ENCODE data around the gene BRD7. TPM values are rescaled to one million over a fixed set of nuclear protein-coding genes. Genes with fewer than 3 reads are reported as not detected.

Gene BRD7
- total RNA-seq, 1 donor from 2014 or later, result 80.8 TPM

DNA sequence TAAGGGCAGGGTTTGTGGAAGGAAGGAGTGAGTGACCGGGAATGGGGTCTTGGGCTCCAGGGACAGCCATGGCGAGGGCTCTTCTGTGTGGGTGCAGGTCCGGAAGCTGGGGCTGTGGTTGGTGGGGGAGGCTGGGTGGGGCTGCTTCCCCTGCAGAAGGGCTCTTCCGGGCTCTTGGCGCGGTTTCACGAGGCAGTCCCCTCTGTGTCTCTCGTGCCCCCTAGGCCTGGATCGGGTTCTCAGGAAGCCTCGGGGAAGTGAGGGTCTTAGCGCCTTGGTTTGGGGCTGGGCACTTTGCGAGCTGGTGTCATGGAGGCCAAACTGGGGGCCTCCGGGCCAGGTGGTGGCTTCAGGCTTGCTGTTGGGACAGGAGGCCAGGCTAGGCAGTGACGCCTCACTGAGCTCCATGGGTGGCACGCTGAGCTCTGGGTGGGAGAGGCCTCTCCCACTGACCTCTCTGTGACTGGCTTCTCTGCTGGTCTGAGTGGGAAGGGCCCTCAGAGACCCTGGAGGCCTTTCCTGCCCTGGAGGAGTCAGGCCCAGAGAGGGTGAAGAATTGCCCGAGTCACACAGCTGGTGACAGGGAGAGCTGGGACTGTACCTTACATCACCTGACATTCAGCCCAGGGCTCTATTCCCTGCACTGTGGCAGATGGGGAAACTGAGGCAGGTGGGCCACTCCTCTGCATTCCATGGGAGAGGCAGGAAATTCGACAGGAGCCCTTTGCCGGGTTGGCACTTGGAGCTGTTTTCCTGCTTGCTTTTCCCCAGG lies 94.3 kb downstream of the BRD7 start:
- TF ChIP-seq, protein P1, sequence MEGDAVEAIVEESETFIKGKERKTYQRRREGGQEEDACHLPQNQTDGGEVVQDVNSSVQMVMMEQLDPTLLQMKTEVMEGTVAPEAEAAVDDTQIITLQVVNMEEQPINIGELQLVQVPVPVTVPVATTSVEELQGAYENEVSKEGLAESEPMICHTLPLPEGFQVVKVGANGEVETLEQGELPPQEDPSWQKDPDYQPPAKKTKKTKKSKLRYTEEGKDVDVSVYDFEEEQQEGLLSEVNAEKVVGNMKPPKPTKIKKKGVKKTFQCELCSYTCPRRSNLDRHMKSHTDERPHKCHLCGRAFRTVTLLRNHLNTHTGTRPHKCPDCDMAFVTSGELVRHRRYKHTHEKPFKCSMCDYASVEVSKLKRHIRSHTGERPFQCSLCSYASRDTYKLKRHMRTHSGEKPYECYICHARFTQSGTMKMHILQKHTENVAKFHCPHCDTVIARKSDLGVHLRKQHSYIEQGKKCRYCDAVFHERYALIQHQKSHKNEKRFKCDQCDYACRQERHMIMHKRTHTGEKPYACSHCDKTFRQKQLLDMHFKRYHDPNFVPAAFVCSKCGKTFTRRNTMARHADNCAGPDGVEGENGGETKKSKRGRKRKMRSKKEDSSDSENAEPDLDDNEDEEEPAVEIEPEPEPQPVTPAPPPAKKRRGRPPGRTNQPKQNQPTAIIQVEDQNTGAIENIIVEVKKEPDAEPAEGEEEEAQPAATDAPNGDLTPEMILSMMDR (IDR thresholded peaks at IDR 0.05; ENCODE audit: partially characterized antibody, unreplicated experiment), result no peak
- Mint-ChIP-seq H3K27ac (ENCODE audit: unreplicated experiment) (no peak overlapping the region), H3K27me3 (ENCODE audit: unreplicated experiment) (peaks cover 3% of the 10 kb centered on the region), H3K4me3 (ENCODE audit: unreplicated experiment) (no peak overlapping the region), H3K36me3 (ENCODE audit: unreplicated experiment) (peaks cover 5% of the 10 kb centered on the region), H3K9me3 (ENCODE audit: unreplicated experiment) (peaks cover 6% of the 10 kb centered on the region), H3K4me1 (ENCODE audit: low read depth, unreplicated experiment) (peaks cover 12% of the 10 kb centered on the region)
- DNase-seq, result no peak

GRCh38 chr16:50273888-50274325 lies 94.9 kb downstream of the BRD7 start:
- Mint-ChIP-seq H3K4me1 (ENCODE audit: low read depth, unreplicated experiment) (peaks cover 8% of the 10 kb centered on the region), H3K27ac (ENCODE audit: unreplicated experiment) (no peak overlapping the region), H3K9me3 (ENCODE audit: unreplicated experiment) (peaks cover 5% of the 10 kb centered on the region), H3K4me3 (ENCODE audit: unreplicated experiment) (no peak overlapping the region), H3K27me3 (ENCODE audit: unreplicated experiment) (peaks cover 7% of the 10 kb centered on the region), H3K36me3 (ENCODE audit: unreplicated experiment) (peaks cover 5% of the 10 kb centered on the region)
- no peak for DNase-seq
- TF ChIP-seq, protein P1 (IDR thresholded peaks at IDR 0.05; ENCODE audit: partially characterized antibody, unreplicated experiment), result no peak

DNA sequence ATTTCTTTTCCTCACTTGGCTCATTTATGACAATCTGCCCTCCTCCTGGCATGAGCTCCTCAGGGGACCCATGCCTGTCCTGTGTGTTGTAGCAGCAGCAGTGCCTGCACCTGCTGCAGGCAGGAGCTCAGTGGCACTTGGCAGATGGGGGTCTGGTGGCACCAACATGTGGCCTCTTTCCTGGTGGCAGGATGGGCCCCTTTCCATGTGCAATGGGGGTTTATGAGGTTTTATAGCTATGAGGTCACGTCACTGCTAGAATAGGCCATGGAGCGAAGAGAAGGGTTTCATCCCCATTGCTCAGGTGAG lies 95.5 kb downstream of the BRD7 start:
- H3K4me3 Mint-ChIP-seq (ENCODE audit: unreplicated experiment), result no peak overlapping the region
- H3K4me1 Mint-ChIP-seq (ENCODE audit: low read depth, unreplicated experiment), result peaks cover 8% of the 10 kb centered on the region
- DNase-seq, result no peak
- TF ChIP-seq, protein P1 (IDR thresholded peaks at IDR 0.05; ENCODE audit: partially characterized antibody, unreplicated experiment), result no peak
- peaks cover 5% of the 10 kb centered on the region for H3K9me3 Mint-ChIP-seq (ENCODE audit: unreplicated experiment)
- no peak overlapping the region for H3K27ac Mint-ChIP-seq (ENCODE audit: unreplicated experiment)
- H3K27me3 Mint-ChIP-seq (ENCODE audit: unreplicated experiment), result peaks cover 7% of the 10 kb centered on the region
- H3K36me3 Mint-ChIP-seq (ENCODE audit: unreplicated experiment), result peaks cover 3% of the 10 kb centered on the region

DNA sequence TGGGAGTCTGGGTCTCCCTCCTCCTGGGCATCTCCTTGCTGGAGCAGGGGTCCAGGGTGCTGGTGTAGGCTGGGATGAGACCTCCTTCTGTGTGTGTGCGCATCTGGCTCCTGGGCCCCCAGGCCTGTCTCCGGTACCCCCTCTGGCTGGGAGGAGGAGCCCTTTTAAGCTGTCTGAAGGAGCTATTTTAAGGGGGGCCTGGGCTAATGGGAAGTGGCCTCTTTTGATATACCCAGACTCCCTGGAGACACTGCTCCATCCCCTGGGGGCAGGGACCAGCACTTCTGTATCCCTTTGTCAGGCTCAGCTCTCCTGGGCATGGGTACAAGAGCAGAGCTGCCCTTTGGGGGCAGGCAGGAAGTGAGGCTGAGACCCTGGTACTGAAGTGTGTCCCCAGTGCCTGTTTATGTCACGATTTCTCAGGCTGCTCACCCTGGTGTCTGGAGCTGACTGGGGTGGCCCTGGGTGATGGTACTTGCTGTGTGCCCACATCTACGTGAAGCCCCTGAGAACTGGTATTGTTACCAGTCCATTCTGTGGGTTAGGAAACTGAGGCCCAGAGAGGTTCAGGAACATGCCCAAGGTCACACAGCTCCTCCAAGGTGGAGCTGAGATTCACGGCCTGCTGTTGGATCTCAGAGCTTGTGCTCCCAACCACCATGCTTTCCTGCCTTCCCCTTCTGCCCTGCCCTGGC lies 96.0 kb downstream of the BRD7 start:
- no peak for DNase-seq
- peaks cover 7% of the 10 kb centered on the region for H3K27me3 Mint-ChIP-seq (ENCODE audit: unreplicated experiment)
- no peaks in the 10 kb centered on the region for H3K36me3 Mint-ChIP-seq (ENCODE audit: unreplicated experiment)
- TF ChIP-seq, protein P1 (IDR thresholded peaks at IDR 0.05; ENCODE audit: partially characterized antibody, unreplicated experiment), result no peak
- H3K27ac Mint-ChIP-seq (ENCODE audit: unreplicated experiment), result no peak overlapping the region
- no peak overlapping the region for H3K4me3 Mint-ChIP-seq (ENCODE audit: unreplicated experiment)
- peaks cover 8% of the 10 kb centered on the region for H3K4me1 Mint-ChIP-seq (ENCODE audit: low read depth, unreplicated experiment)
- peaks cover 5% of the 10 kb centered on the region for H3K9me3 Mint-ChIP-seq (ENCODE audit: unreplicated experiment)

GRCh38 chr16:50272111-50272571 lies 96.6 kb downstream of the BRD7 start:
- peaks cover 12% of the 10 kb centered on the region for H3K4me1 Mint-ChIP-seq (ENCODE audit: low read depth, unreplicated experiment)
- no peak overlapping the region for H3K4me3 Mint-ChIP-seq (ENCODE audit: unreplicated experiment)
- TF ChIP-seq, protein P1 (IDR thresholded peaks at IDR 0.05; ENCODE audit: partially characterized antibody, unreplicated experiment), result no peak
- peaks cover 7% of the 10 kb centered on the region for H3K27me3 Mint-ChIP-seq (ENCODE audit: unreplicated experiment)
- no peaks in the 10 kb centered on the region for H3K36me3 Mint-ChIP-seq (ENCODE audit: unreplicated experiment)
- peaks cover 3% of the 10 kb centered on the region for H3K9me3 Mint-ChIP-seq (ENCODE audit: unreplicated experiment)
- no peak for DNase-seq
- no peak overlapping the region for H3K27ac Mint-ChIP-seq (ENCODE audit: unreplicated experiment)

Measured in glutamatergic neuron (in vitro differentiated cells).